HG02571 (cell line): ENCODE data around the gene INVS.
"Not testable (repeated sequence)": the region's sequence is repeated elsewhere in the genome, so short reads cannot be mapped to it uniquely, and the experiment has no call there.

Source experiments
- ATAC-seq: cut with Tn5 transposase; IDR thresholded peaks from one replicate; pipeline ENCODE4 v1.9.1; 2021; ENCODE audit warnings: mild to moderate bottlenecking, moderate library complexity; ENCODE audit not compliant: unreplicated experiment

Gene INVS

DNA sequence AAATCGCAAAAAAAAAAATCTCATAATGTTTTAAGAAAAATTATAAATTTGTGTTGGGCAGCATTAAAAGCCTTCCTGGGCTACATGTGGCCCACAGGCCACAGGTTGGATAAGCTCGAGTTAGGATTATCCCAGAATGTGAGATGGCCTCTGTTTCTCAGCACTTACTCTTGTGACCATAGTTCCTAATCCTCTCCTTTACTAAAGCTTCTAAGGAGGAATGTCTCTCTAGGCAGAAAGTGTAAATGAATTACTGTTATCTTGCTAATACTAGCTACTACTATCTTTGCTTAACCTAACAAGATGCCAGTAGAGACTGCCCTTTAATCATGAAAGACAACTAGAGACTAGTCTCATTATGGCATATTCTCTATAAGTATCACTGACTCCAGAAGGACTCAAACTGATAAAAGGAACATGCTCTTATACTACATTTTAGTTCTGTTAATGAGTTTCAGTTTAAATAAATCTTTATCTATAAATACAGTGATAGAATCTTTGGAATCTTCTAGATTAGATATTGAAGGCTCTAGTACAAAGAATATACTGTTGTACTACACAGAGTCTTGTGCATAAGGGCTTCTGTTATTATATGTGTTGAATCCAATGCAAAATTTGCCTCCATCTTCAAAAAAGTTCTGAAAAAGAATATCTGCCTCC is 13.8 kb downstream of the INVS start:
- no peak for ATAC-seq

DNA sequence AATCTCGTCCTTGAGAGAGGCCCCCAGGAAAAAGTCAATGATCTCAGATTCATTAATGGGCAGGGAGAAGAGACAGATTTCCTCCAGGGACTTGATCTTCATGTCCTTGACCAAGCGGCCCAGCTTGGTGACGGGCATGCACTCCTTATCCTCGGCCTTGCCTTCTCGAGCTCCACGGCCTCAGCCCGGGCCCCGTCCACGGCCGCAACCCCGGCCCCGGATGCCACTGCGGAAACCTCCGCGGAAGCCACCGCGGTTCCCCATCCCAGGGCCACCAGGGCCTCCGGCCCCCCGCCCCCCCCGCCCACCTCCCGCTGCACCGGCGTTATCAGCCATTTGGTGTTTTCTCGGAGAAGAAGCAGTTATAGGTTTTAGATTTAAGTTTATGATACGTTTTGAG is 18.3 kb downstream of the INVS start:
- ATAC-seq: no peak

DNA sequence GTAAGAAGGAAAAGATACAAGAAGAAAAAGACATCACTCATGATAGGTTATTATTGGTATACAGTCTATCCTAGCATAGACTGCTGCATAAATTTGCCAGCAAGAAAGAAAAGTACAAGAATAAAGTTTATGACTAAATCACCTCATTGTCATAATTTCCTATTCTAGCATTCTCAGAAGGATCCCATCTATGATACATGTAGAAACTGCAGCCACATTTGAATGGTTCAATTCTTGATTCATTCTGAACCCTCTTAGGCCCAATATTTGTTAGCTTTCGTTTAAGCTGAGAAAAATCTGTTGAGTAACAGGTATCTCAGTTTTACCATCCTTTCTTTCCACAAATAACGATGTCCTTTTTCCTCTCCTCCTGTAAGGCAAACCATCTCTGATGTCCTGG is 21.2 kb downstream of the INVS start:
- ATAC-seq: no peak

DNA sequence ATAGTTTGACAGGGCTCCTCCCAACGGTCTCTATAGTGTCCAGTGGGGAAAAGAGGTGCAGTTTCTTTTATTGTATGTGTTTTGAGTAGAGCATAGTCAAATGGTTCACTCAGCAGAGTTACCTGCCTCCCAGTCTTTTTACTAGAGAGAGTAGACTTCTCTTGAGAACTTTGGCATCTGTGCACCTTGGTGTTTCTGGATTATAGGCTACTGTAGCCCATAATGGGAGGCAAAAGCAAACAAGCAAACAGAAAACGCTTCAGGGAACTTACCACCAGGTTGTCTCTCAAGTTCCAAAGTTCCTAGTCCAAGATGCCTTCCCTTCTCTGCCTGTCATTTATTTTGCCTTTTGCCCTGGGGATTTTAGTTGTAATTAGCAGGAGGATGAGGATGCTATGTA is 26.2 kb downstream of the INVS start:
- ATAC-seq: no peak

DNA sequence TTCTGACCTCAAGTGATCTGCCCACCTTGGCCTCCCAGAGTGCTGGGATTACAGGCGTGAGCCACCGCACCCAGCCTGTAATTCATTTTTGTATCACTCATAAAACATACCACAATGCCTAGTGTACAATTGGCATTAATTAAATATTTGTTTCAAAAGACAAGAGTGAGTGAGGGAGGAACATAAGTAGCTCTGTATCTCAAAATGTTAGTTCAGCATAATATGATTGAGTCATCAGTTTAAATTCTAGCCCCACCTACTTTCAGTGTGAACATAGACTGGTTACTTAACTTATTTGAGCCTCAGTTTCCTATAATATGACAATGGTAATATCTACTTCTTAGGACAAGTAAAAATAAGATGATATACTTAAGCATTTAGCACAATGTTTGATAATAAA is 26.9 kb downstream of the INVS start:
- ATAC-seq: no peak

DNA sequence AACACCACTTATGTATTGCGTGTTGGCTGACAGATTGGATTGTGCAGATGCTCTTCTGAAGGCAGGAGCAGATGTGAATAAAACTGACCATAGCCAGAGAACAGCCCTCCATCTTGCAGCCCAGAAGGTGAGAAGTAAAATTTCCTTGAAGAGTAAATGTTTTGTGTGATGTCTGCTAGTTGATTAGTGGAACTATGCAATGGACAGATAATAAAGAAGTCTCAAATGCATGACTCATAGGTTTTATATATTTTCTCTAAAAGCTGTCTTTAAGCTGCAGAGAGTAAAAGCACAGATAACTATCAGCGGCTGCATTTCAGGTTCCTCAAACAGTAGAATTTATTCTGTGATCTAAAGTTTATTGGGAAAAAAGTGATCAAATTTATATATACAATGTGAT is 27.4 kb downstream of the INVS start:
- ATAC-seq: no peak

DNA sequence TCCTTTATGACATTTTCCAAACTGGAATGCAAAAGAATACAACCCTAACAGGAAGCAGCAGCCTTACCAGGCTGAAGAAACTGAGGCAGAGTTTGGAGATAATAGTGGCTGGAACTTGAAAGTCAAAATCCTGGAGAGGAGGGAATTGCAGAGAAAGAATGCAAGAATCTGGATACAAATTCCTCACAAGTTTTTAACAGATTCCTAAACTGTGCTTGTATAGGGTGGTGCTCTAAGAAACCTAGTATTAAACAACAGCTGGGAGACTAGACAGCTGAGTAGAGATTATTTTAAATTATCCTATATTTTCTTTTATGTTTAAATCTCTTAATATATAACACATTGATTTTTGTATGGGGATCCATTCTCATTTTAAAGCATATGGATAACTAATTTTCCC is 30.7 kb downstream of the INVS start:
- no peak for ATAC-seq

DNA sequence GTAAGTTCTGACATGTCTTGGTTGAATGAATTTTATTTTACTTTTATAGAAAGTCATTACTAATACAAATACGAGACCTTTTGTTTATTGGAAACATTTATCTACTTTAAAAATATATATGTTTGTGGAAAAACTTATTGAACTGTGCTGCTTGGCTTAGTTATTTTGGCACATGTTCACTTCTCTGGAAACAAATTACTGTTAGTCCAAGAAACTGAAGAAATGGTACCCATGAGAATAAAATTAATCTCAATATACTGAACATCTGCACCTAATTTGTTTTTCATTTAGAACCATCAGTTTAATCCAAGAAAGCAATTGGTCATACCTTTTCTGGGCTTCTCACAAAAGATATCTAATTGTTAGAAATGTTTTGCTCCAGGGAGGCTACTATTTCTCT is 32.2 kb downstream of the INVS start:
- no peak for ATAC-seq

DNA sequence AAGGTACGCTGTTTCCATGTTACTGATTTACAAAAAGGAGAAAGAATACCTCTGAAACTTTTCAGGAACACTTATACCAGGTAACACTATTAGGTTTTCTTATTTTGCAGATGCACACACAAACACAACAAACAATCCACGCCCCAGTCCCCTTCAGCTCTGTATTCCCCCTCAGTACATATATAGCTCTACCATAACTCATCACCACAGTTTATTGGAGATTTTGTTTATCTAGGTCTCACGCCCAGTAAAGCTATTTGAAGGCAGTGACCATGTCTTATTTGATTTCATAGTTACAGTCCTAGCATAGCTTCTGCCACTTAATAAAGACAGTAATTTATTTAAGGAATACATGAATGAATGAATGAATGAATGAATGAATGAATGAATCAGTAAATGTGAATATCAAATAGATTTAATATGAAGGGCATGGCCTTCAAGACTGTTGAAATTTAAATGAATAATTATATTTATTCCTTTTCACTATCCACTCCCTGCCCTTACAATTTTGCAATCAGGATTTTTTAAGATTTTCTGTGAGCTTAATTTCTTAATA is 32.9 kb downstream of the INVS start:
- ATAC-seq: no peak

DNA sequence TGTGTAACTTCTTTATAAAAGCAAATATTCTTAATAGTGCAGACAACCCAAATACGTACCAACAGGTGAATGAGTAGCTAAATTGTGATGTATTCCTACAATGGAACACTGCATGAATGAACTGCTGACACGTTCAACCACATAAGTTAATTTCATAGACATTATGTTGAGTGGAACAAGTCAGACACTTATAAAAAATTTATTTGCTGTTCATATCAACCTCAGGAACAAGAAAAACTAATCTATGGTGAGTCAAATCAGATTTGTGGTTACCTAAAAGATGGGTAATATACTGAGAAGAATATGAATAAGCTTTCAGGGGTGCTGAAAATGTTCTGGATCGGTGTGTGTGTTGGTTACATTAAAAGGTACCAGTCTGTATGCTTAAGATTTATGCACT is 35.7 kb downstream of the INVS start:
- no peak for ATAC-seq

DNA sequence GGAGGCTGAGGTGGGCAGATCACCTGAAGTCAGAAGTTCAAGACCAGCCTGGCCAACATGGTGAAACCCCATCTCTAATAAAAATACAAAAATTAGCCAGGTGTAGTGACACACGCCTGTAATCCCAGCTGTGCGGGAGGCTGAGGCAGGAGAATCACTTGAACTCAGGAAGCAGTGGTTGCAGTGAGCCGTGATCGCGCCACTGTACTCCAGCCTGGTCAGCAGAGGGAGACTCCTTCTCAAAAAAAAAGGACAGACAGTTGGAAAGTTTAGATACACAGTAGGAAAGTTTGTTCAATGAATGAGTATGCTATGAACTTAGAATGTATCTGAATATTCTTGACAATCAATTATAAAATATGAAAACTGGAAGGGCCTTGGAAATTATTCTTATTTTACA is 37.8 kb downstream of the INVS start:
- not testable (repeated sequence) for ATAC-seq

DNA sequence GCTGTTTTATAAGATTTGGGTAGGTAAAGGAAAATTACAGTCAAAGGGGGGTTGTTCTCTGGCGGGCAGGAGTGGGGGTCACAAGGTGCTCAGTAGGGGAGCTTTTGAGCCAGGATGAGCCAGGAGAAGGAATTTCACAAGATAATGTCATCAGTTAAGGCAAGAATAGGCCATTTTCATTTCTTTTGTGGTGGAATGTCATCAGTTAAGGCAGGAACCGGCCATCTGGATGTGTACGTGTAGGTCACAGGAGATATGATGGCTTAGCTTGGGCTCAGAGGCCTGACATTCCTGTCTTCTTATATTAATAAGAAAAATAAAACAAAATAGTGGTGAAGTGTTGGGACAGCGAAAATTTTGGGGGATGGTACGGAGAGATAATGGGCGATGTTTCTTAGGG is 41.3 kb downstream of the INVS start:
- not testable (repeated sequence) for ATAC-seq

DNA sequence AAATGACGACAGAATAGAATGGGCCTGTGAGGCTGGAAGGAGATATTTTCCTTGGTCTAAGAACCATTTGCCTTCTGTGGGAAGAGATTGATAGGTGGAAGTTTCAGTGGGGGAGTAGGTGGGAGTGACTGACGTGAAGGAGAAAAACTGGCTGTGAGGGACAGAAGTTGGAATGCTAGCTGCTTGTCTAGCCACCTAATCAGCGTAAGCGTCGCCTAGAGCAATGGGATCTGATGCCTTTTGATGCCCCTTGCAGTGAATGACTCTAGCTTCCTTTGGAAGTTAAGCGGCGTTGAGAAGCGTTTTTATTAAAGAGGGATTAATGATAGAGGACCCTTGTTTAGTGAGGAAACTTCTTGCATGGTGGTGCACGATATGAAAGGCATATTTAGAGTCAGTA is 42.8 kb downstream of the INVS start:
- not testable (repeated sequence) for ATAC-seq

DNA sequence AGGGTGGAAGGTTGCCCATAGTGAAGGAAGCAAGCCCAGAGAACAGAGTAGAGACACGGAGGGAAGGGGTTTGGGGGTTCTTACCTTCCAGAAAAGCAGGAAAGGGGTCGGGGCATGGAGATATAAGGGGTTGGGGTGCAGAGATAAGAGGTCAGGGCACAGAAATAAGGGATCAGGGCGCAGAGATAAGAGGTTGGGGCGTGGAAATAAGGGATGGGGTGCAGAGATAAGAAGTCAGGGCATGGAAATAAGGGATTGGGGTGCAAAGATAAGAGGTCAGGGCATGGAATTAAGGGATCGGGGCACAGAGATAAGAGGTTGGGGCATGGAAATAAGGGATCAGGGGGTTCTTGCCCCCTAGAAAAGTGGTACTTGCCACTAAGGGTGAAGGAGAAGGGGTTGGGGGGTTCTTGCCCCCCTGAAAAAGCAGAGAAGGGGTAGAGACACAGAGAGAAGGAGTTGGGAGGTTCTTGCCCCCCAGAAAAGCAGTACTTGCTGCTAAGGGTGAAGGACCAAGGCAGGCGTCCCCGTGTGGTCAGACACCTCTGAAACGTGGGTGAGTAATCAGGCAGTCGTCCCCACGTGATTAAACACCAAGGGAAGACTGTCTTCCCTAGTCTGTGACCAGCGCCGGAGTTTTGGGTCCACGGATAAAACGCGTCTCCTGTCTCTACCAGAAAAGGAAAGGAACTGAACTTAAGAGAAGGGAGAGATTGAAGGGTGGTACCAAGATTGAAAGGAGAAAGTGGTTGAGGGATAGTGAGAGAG is 46.3 kb downstream of the INVS start:
- ATAC-seq: not testable (repeated sequence)

DNA sequence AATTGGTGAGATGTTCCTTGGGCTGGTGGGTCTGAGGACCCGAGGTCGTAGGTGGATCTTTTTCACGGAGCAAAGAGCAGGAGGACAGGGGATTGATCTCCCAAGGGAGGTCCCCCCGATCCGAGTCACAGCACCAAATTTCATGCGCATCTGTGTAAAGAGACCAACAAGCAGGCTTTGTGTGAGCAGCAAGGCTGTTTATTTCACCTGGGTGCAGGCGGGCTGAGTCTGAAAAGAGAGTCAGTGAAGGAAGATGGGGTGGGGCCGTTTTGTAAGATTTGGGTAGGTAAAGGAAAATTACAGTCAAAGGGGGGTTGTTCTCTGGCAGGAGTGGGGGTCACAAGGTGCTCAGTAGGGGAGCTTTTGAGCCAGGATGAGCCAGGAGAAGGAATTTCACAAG is 46.9 kb downstream of the INVS start:
- ATAC-seq: not testable (repeated sequence)

DNA sequence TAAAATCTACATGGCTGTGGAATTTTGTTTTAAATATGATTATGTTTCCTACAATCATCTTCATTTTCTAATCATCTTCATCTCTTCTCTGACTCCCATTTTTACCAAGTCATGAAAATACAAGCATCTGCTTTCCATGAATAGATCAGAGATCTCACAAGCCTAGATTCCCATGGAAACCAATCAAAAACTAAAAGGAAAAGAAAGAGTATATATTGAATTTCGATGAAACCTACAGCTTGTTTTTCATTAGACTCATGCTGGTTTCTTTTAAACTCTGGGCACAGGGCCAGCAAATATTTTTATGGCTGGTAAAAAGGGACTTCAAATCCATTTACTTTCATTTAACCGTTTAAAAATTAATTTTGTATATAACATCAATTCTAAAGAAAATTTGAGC is 51.2 kb downstream of the INVS start:
- ATAC-seq: no peak

DNA sequence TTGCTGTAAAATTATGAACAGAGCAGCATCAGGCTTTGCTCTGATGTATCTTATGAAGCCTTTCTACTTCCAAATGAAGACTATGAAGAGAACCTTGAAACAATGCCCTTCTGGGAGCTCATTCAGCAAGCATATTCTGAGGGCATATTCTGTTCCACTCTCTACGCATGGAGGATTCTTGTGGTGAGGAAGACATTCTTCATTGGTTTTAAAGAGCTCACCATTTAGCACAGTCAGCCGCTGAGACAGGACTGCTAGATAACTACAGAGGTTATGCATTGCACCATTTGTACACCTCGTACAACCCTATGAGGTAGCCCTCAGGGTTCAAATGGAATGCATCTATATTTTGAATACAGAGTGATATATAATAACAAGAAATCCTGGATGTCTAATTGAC is 61.0 kb downstream of the INVS start:
- no peak for ATAC-seq

DNA sequence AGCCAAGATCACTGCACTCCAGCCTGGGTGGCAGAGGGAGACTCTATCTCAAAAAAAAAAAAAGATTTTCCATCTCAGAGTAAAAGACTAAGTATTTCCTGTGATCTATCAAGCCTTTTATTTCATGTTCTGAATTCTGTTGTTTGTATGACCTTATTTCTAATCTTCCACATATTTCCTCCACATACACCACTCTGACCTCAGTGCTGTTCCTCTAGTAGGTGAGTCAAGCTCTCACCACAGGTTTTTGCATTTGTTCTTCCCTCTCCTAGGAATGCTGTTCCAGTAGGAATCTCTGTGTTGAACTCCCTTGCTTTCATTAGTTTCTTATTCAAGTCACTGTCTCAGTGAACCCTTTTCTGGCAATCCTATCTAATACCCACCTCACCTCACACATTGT is 68.1 kb downstream of the INVS start:
- no peak for ATAC-seq

DNA sequence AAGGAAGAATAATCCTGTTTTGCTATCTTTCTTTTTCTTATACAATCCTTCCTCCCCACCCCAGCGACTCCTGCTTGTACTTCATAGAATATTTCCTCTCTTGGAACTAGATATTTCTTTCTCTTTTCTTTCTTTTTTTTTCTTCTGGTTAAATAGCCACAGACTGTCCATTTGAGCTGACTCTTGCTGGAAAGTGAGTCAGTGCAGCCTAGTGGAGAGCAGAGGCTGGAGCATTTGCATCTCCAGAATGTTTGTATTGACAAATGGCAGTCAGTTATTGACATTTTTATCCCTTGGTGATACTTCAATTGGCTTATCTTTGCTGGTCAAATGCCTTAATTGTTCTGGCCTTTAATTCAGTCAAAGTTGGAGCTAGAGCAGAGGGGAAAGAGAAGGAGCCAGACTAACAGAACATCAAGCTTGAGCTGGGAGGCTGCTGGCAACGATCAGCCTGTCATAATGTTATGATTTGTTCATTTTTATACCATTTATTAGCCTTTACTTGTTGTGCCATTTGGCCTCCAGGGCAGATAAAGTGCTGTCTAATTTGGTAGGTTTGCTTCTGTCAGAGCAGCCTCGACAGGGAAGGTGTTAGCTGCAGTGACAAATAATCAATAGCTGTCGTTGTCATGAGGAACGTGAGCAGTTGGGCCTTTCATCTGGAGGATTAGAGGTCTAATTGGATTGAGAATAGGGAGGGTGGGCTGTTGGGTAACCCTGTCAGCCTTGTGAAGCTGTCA is 69.0 kb downstream of the INVS start:
- ATAC-seq: no peak

DNA sequence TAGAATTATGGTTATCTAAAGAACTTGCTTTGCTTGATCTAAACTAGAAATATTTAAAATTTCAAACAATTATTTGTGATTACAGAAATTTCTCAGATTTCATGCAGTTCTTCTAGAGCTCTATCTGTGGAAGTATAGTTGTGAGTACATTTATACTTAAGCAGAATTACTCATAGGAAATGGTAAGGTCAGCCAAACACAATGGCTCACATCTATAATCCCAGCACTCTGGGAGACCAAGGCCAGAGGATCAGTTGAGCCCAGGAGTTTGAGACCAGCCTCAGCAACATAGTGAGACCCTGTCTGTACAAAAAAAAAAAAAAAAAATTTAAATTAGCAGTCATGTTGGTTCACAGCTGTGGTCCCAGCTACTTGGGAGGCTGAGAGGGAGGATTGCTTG is 71.0 kb downstream of the INVS start:
- ATAC-seq: no peak

DNA sequence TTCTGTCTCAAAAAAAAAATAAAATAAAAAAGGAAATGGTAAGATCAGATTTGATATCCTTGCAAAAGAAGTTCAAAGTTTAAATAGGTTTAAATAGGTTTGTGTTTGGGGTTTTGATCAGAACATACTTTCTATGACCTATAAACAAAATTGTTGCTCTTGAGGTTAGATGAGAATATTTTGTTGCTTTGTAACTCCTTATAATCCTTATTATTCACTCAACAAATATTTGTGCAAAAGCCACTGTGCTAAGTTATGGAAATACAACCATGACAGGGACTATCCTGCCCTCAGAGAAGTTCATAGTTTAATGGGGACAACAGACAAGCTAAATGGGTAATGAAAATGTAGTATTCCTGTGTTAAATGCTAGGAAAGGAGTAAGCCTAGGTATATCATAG is 71.5 kb downstream of the INVS start:
- no peak for ATAC-seq

DNA sequence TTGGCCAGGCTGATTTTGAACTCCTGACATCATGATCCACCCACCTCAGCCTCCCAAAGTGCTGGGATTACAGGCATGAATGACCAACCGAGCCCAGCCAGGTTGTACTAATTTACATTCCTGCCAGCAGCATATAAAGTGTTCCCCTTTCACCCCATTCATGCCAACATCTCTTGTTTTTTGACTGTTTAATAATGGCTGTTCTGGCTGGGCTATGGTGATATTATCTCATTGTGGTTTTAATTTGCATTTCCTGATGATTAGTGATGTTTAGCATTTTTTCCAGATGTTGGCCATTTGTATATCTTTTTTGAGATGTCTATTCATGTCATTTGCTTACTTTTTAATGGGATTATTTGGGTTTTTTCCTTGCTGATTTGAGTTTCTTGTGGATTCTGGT is 87.3 kb downstream of the INVS start:
- ATAC-seq: no peak
